NCI-H510A treated with DMSO at 0.1 percent for 48 hours (cell line): Measurements from ENCODE around the gene POLA1.
"Not testable (repeated sequence)": the region's sequence is repeated elsewhere in the genome, so short reads cannot be mapped to it uniquely, and the experiment has no call there.

ENCODE experiments used
- DNase-seq: peaks from one replicate; lab custom pipeline; 2025; lab: John Stamatoyannopoulos, UW

Gene POLA1

GRCh38 chrX:24799565-24799964 is 105.8 kb downstream of the POLA1 start:
- DNase-seq, result no peak

- DNase-seq, result no peak
These were observed 111.5 kb downstream of the POLA1 start for GRCh38 chrX:24805201-24805600.

GRCh38 chrX:24819807-24820206 is 126.1 kb downstream of the POLA1 start:
- not testable (repeated sequence) for DNase-seq

- DNase-seq, result no peak
These were observed 134.4 kb downstream of the POLA1 start for GRCh38 chrX:24828147-24828546.

- no peak for DNase-seq
These were observed 134.9 kb downstream of the POLA1 start for GRCh38 chrX:24828600-24828999.

- DNase-seq, result no peak
These were observed 140.0 kb downstream of the POLA1 start for GRCh38 chrX:24833695-24834094.

- no peak for DNase-seq
These were observed 144.2 kb downstream of the POLA1 start for GRCh38 chrX:24837966-24838365.

GRCh38 chrX:24838629-24839028 is 144.9 kb downstream of the POLA1 start:
- DNase-seq, result peak; percentile 28

GRCh38 chrX:24839331-24839730 is 145.6 kb downstream of the POLA1 start:
- no peak for DNase-seq

GRCh38 chrX:24842486-24842885 is 148.8 kb downstream of the POLA1 start:
- no peak for DNase-seq

GRCh38 chrX:24846550-24847150 is 152.9 kb downstream of the POLA1 start:
- no peak for DNase-seq

- DNase-seq, result no peak
These were observed 157.6 kb downstream of the POLA1 start for GRCh38 chrX:24851289-24851688.

- DNase-seq, result no peak
These were observed 158.1 kb downstream of the POLA1 start for GRCh38 chrX:24851780-24852179.

- no peak for DNase-seq
These were observed 164.5 kb downstream of the POLA1 start for GRCh38 chrX:24858004-24858746.

- no peak for DNase-seq
These were observed 165.6 kb downstream of the POLA1 start for GRCh38 chrX:24859211-24859841.

GRCh38 chrX:24860140-24860539 is 166.4 kb downstream of the POLA1 start:
- DNase-seq, result no peak

- no peak for DNase-seq
These were observed 168.6 kb downstream of the POLA1 start for GRCh38 chrX:24862343-24862742.

- not testable (repeated sequence) for DNase-seq
These were observed 170.1 kb downstream of the POLA1 start for GRCh38 chrX:24863779-24864178.

- DNase-seq, result no peak
These were observed 176.4 kb downstream of the POLA1 start for GRCh38 chrX:24870143-24870542.

- DNase-seq, result no peak
These were observed 181.0 kb downstream of the POLA1 start for GRCh38 chrX:24874604-24875247.

- DNase-seq, result no peak
These were observed 183.0 kb downstream of the POLA1 start for GRCh38 chrX:24876530-24877287.

- no peak for DNase-seq
These were observed 183.6 kb downstream of the POLA1 start for GRCh38 chrX:24877288-24877664.
